HG02678 (cell line): Measurements from ENCODE around the gene LDHD.

Experiments
- ATAC-seq: cut with Tn5 transposase; IDR thresholded peaks from one replicate; pipeline ENCODE4 v1.9.1; 2021; ENCODE audit warnings: mild to moderate bottlenecking, moderate library complexity; ENCODE audit not compliant: unreplicated experiment

Gene LDHD

DNA sequence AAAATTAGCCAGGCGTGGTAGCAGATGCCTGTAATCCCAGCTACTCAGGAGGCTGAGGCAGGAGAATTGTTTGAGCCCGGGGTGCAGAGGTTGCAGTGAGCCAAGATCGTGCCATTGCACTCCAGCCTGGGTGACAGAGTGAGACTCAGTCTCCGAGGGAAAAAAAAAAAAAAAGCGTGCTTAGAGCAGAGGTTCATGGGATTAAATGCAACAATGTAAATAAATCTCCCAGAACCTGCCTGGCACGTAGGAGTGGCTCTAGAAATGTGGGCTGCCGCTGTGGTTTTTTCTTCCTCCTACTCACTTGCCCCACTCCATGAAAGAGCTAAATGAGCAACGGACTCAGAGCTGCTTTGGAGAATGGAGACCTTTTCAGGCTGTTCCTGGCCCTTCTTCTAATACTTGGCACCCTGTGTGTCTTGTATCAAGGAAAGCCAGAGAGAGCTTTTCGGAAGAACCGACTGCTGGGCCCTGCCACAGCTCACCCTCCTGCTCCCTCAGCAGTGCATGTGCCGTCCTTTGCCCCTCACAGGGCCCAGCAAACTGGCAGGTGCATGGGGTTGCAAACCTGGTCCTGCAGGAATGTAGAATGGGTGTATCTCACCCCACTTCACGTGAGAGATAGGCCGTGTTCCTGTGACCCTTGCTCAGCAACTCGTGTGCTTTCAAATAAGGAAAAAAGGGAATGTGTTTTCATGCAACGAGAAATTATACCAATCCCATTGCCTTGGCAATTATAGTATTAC is 52.0 kb downstream of the LDHD start:
- ATAC-seq = no peak

DNA sequence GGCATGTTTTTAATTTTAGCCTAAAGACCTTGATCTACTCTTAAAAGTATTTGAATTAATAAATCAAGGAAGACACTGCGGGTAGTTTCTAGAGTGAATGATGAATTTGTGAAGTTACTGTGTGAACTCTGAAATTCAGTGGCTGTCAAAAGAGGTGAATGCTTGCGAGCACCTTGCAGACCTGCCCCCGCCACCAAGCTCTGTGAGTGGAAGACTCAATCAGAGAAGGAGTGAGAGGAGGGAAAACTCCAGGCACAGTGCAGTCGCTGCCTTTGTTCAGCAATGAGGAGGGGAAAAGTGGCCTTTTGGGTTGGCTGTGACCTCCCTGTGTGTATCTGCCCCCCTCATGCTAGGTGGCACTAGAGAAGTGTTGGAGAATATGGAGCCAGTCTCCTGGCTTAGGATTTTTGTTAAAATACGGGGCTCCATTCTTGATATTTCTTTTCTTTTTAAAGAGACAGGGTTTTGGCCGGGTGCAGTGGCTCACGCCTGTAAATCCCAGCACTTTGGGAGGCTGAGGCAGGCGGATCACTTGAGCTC is 53.0 kb downstream of the LDHD start:
- ATAC-seq = no peak

DNA sequence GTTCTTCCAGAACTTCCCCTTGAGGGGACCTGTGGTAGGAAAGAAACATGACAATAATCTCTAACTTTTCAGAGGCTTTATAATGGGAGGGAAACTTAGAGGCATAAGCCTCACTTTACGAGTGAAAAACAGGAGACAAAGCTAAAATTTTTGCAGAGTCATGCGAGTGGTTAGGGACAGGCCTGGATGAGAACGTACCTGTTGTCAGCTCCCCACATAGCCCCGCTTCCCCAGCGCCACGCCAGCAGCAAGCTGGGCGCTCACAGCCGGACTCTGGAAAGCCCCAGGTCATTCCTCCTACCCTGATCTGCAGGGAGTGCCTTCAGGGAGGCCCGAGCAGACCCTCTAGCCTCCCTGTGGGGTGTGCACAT is 53.6 kb downstream of the LDHD start:
- ATAC-seq = no peak

DNA sequence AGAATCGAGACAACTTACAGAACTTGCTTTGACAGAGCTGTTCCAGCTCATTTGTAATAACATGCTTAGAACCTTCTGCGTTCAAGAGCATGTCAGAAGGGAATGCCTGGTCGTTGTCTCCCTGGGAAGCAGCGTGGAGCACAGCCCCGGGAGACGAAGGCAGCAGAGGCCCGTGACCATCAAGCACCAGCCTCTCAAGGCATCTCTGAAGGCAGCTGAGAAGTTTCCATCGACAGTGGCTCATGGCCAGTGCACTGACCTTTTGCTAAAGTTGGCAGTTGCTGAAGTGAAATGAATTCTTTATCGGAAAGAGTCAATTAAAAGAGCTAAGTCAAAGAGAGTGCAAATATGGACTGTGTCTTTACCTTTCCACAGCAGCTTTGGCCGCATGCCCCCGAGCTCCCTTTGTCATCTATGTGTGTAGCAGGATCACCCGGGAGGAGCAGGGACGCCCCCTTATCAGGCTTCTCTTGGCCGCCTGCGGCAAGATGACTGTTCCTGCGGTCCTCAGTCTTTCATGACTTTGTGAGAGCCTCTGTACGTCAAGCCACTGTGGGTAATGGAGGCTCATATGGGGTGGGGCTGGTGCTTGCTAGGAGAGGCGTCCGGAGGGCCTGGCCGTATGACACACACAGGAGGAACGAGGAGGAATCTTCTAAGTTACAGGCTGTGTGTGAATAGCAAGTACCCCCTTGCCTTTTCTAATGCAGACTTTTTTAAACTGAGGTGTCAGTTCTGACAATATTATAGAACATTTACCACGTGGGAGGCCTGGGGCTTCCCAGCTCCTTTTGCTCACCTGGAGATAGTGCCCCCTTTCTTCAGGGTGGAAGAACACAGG is 54.2 kb downstream of the LDHD start:
- no peak for ATAC-seq
